RWPE2 (cell line): ENCODE results near the gene MYL10.

Experiments used
- ATAC-seq: fragments of 200-7000 bp; cut with Tn5 transposase; 3 replicates; pipeline ENCODE4 v1.9.1; 2021; ENCODE audit warnings: low read depth
- DNase-seq: peaks from one replicate; pipeline ENCODE4 v3.0.0-alpha.2; 2020; ENCODE audit warnings: low spot score
- H3K27ac ChIP-seq: fragments of 450-650 bp; 2 replicates; pipeline ENCODE4 v1.5.1; 2017; ENCODE audit warnings: mild to moderate bottlenecking; ENCODE audit not compliant: poor library complexity, severe bottlenecking
- H3K27me3 ChIP-seq: fragments of 250-450 bp; sonication (Bioruptor Pico); 2 replicates; pipeline ENCODE4 v1.5.1; 2021; ENCODE audit warnings: mild to moderate bottlenecking, moderate library complexity; ENCODE audit not compliant: insufficient read depth, poor library complexity, severe bottlenecking
- H3K36me3 ChIP-seq: fragments of 250-450 bp; sonication (Bioruptor Pico); 2 replicates; pipeline ENCODE4 v1.5.1; 2020; ENCODE audit warnings: low read depth, mild to moderate bottlenecking, moderate library complexity
- H3K4me1 ChIP-seq: fragments of 250-450 bp; sonication (Bioruptor Pico); 2 replicates; pipeline ENCODE4 v1.5.1; 2021; ENCODE audit warnings: mild to moderate bottlenecking, moderate library complexity; ENCODE audit not compliant: insufficient read depth, poor library complexity, severe bottlenecking
- H3K4me3 ChIP-seq: fragments of 250-450 bp; sonication (Bioruptor Pico); 2 replicates; pipeline ENCODE4 v1.5.1; 2021; ENCODE audit warnings: mild to moderate bottlenecking, moderate library complexity; ENCODE audit not compliant: severe bottlenecking
- H3K9me3 ChIP-seq: fragments of 250-450 bp; sonication (Bioruptor Pico); 2 replicates; pipeline ENCODE4 v1.5.1; 2021; ENCODE audit warnings: mild to moderate bottlenecking, moderate library complexity; ENCODE audit not compliant: severe bottlenecking
- TF ChIP-seq, protein P1 (sequence below): fragments of 450-650 bp; IDR thresholded peaks from one replicate; pipeline ENCODE4 v1.5.1; 2017; ENCODE audit warnings: mild to moderate bottlenecking, moderate library complexity; ENCODE audit not compliant: poor library complexity, severe bottlenecking

The MYL10 gene

DNA sequence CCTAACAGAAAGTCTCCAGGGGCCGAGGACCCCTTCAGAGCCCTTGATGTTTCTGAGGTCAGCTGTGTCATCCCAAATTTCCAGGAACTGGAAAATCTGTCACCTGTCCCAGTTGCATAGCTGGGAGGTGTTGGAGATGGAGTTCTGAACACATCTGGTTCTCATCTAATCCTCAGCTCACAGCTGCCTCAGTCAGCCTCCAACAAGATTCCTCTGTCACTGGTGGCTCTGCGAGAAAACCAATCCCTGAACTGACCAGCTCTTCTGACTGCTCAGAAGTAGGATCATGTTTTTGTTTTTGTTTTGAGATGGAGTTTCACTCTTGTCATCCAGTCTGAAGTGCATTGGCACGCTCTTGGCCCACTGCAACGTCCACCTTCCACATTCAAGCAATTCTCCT, 37.6 kb upstream of the MYL10 start:
- TF ChIP-seq, protein P1, sequence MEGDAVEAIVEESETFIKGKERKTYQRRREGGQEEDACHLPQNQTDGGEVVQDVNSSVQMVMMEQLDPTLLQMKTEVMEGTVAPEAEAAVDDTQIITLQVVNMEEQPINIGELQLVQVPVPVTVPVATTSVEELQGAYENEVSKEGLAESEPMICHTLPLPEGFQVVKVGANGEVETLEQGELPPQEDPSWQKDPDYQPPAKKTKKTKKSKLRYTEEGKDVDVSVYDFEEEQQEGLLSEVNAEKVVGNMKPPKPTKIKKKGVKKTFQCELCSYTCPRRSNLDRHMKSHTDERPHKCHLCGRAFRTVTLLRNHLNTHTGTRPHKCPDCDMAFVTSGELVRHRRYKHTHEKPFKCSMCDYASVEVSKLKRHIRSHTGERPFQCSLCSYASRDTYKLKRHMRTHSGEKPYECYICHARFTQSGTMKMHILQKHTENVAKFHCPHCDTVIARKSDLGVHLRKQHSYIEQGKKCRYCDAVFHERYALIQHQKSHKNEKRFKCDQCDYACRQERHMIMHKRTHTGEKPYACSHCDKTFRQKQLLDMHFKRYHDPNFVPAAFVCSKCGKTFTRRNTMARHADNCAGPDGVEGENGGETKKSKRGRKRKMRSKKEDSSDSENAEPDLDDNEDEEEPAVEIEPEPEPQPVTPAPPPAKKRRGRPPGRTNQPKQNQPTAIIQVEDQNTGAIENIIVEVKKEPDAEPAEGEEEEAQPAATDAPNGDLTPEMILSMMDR, result no peak
- no peak for ATAC-seq
- H3K27me3 ChIP-seq, result no peaks in the 10 kb centered on the region
- no peaks in the 10 kb centered on the region for H3K9me3 ChIP-seq
- no peak overlapping the region for H3K4me3 ChIP-seq
- H3K27ac ChIP-seq, result no peak overlapping the region
- H3K4me1 ChIP-seq, result no peaks in the 10 kb centered on the region
- no peak for DNase-seq
- H3K36me3 ChIP-seq, result no peaks in the 10 kb centered on the region

DNA sequence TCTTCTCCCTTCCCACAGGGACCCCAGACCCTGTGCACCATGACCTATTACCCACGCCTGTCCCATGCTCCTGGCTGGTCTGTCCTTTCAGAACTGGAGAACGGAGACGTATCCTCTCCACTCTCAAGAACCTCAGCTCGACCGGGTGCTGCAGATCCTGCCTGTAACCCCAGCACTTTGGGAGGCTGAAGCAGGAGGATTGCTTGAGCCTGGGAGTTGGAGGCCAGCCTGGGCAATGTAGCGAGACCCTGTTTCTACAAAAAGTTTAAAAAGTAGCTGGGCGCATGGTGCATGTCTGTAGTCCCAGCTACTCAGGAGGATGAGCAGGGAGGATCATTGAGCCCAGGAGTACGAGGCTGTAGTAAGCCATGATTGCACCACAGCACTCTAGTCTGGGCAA, 37.2 kb upstream of the MYL10 start:
- no peaks in the 10 kb centered on the region for H3K9me3 ChIP-seq
- H3K4me3 ChIP-seq, result no peak overlapping the region
- no peak overlapping the region for H3K27ac ChIP-seq
- no peaks in the 10 kb centered on the region for H3K4me1 ChIP-seq
- ATAC-seq (no peak), DNase-seq (no peak)
- no peaks in the 10 kb centered on the region for H3K36me3 ChIP-seq
- no peaks in the 10 kb centered on the region for H3K27me3 ChIP-seq
- TF ChIP-seq, protein P1, result no peak

- ATAC-seq, result no peak
- Histone ChIP-seq H3K36me3 (no peaks in the 10 kb centered on the region), H3K27me3 (no peaks in the 10 kb centered on the region), H3K27ac (no peak overlapping the region), H3K9me3 (no peaks in the 10 kb centered on the region), H3K4me1 (no peaks in the 10 kb centered on the region), H3K4me3 (no peak overlapping the region)
- no peak for DNase-seq
- TF ChIP-seq, protein P1, result no peak
Observed at GRCh38 chr7:101664893-101665471, 35.9 kb upstream of the MYL10 start.

DNA sequence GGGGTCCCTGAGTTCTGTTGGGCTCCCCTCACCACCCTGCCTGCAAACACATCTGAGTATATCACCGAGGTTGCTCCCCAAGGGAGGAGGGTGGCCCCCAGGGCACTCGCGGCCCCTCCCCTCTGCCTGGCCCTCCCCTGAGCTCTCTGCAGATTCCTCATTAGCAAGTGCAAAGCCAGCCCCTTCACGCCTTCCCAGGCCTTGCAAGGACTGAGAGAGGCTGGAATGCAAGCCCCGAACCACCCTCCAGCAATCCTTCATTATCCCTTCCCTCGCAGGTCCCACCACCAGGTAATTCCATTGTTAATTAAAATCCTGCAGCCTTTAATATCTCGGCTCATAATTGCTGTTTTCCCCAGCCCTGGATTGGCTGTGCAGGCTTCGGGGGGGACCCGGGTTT, 35.3 kb upstream of the MYL10 start:
- TF ChIP-seq, protein P1, result no peak
- no peak for DNase-seq
- no peak overlapping the region for H3K4me3 ChIP-seq
- no peaks in the 10 kb centered on the region for H3K27me3 ChIP-seq
- H3K4me1 ChIP-seq, result no peaks in the 10 kb centered on the region
- ATAC-seq, result no peak
- H3K9me3 ChIP-seq, result no peaks in the 10 kb centered on the region
- H3K27ac ChIP-seq, result no peak overlapping the region
- H3K36me3 ChIP-seq, result no peaks in the 10 kb centered on the region

DNA sequence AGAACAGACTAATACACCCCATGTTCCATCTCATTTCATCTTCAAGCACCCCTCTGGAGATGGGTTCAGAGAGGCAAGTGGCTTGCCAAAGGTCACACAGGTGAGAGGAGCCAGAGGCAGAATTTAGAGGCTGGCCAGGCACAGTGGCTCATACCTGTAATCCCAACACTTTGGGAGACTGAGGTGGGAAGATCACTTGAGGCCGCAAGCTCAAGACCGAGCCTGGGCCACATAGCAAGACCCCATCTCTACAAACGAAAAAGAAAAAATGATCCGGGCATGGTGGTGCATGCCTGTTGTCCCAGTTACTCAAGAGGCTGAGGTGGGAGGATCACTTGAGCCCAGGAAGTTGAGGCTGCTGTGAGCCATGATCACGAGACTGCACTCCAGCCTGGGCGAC, 34.7 kb upstream of the MYL10 start:
- Histone ChIP-seq H3K4me1 (no peaks in the 10 kb centered on the region), H3K27me3 (no peaks in the 10 kb centered on the region), H3K36me3 (no peaks in the 10 kb centered on the region), H3K27ac (no peak overlapping the region), H3K9me3 (no peaks in the 10 kb centered on the region), H3K4me3 (no peak overlapping the region)
- TF ChIP-seq, protein P1, result no peak
- no peak for ATAC-seq
- DNase-seq, result no peak
